MCF 10A (cell line): ENCODE data around the gene FOCAD. TPM values are rescaled to one million over a fixed set of nuclear protein-coding genes. Genes with fewer than 3 reads are reported as not detected.

Experiments
- BruUV-seq: library from RNA; stranded (reverse); fragments of 400-500 nt; replicated peaks from 2 replicates; lab custom pipeline; 2021; lab: Mats Ljungman, UMichigan
- CTCF ChIA-PET: fragments of 300-600 bp; sonication (Branson Sonifier 250); formaldehyde crosslinking; extraction: SDS; loops from one replicate; lab custom pipeline; 2021; ENCODE audit warnings: antibody characterized with exemption, inconsistent platforms; lab: Yijun Ruan, JAX
- POLR2A ChIA-PET: fragments of 300-600, 350-650 bp; sonication (Branson Sonifier 250); formaldehyde crosslinking; extraction: SDS; loops from one replicate; lab custom pipeline; 2020; ENCODE audit warnings: antibody characterized with exemption, inconsistent platforms; lab: Yijun Ruan, JAX
- DNase-seq: peaks from one replicate; pipeline ENCODE4 v3.0.0-alpha.2; 2018; ENCODE audit not compliant: unreplicated experiment
- H3K27ac Mint-ChIP-seq: one replicate; pipeline ENCODE4 v1.8.0; 2022; ENCODE audit warnings: mild to moderate bottlenecking, low read depth, mixed read lengths; ENCODE audit not compliant: unreplicated experiment
- H3K27me3 Mint-ChIP-seq: one replicate; pipeline ENCODE4 v1.8.0; 2022; ENCODE audit warnings: mixed read lengths; ENCODE audit not compliant: insufficient read depth, unreplicated experiment
- H3K36me3 Mint-ChIP-seq: one replicate; pipeline ENCODE4 v1.8.0; 2022; ENCODE audit warnings: mild to moderate bottlenecking, moderate library complexity, mixed read lengths; ENCODE audit not compliant: insufficient read depth, unreplicated experiment
- H3K4me1 Mint-ChIP-seq: one replicate; pipeline ENCODE4 v1.8.0; 2022; ENCODE audit warnings: mixed read lengths; ENCODE audit not compliant: insufficient read depth, unreplicated experiment
- H3K4me3 Mint-ChIP-seq: one replicate; pipeline ENCODE4 v1.8.0; 2022; ENCODE audit warnings: mild to moderate bottlenecking, moderate library complexity, mixed read lengths; ENCODE audit not compliant: unreplicated experiment
- H3K9me3 Mint-ChIP-seq: one replicate; pipeline ENCODE4 v1.8.0; 2022; ENCODE audit warnings: mixed read lengths; ENCODE audit not compliant: unreplicated experiment
- intact Hi-C: fragments of 100-400 bp; cut with micrococcal nuclease; formaldehyde crosslinking; loops from 2 replicates; pipeline ENCODE4 v1.14.1; 2022
- total RNA-seq: library from RNA; stranded (reverse); gene quantifications from 2 replicates; pipeline ENCODE4 v1.2.3, GENCODE V29; 2022
- TF ChIP-seq, protein P1 (sequence below): fragments of 200-600 bp; IDR thresholded peaks from one replicate; pipeline ENCODE4 v1.8.0; 2022; ENCODE audit warnings: antibody characterized with exemption, mild to moderate bottlenecking; ENCODE audit not compliant: unreplicated experiment

FOCAD gene
- total RNA-seq, 1 experiment from 2014 or later: 20.7 TPM

- no peaks in the 10 kb centered on the region for H3K9me3 Mint-ChIP-seq
- DNase-seq: no peak
- H3K4me1 Mint-ChIP-seq: no peaks in the 10 kb centered on the region
- H3K27ac Mint-ChIP-seq: no peak overlapping the region
- ChIA-PET CTCF (interaction anchor here (0.8 to 1.5 kb wide), 2 partner anchors 10 to 47 kb away, joined by 3 to 4 read pairs; no protein-coding TSS in a partner anchor), POLR2A (interaction anchor here (1.0 kb wide), 1 partner anchor 574 kb away, joined by 3 read pairs; no protein-coding TSS in a partner anchor)
- H3K36me3 Mint-ChIP-seq: no peaks in the 10 kb centered on the region
- BruUV-seq: no TSS peak
- no peaks in the 10 kb centered on the region for H3K27me3 Mint-ChIP-seq
- TF ChIP-seq, protein P1, sequence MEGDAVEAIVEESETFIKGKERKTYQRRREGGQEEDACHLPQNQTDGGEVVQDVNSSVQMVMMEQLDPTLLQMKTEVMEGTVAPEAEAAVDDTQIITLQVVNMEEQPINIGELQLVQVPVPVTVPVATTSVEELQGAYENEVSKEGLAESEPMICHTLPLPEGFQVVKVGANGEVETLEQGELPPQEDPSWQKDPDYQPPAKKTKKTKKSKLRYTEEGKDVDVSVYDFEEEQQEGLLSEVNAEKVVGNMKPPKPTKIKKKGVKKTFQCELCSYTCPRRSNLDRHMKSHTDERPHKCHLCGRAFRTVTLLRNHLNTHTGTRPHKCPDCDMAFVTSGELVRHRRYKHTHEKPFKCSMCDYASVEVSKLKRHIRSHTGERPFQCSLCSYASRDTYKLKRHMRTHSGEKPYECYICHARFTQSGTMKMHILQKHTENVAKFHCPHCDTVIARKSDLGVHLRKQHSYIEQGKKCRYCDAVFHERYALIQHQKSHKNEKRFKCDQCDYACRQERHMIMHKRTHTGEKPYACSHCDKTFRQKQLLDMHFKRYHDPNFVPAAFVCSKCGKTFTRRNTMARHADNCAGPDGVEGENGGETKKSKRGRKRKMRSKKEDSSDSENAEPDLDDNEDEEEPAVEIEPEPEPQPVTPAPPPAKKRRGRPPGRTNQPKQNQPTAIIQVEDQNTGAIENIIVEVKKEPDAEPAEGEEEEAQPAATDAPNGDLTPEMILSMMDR: no peak
- no peak overlapping the region for H3K4me3 Mint-ChIP-seq
- intact Hi-C loops: no loop called here
Observed at GRCh38 chr9:20930836-20931235, 246.8 kb downstream of the FOCAD start.

GRCh38 chr9:20940447-20941173, 256.6 kb downstream of the FOCAD start:
- no peaks in the 10 kb centered on the region for H3K27me3 Mint-ChIP-seq
- no peak for DNase-seq
- no peak overlapping the region for H3K27ac Mint-ChIP-seq
- TF ChIP-seq, protein P1: no peak
- H3K9me3 Mint-ChIP-seq: no peaks in the 10 kb centered on the region
- intact Hi-C loops: loop anchor here (1.0 to 2.0 kb wide), 3 partner anchors 315 to 1014 kb away; no protein-coding TSS in a partner anchor
- CTCF ChIA-PET: interaction anchor here (0.6 to 2.3 kb wide), 10 partner anchors 9 to 1252 kb away, joined by 3 to 28 read pairs (median 4); partner anchors contain the start of gene MLLT3
- H3K4me1 Mint-ChIP-seq: no peaks in the 10 kb centered on the region
- POLR2A ChIA-PET: interaction anchor here (0.5 to 1.3 kb wide), 3 partner anchors 23 to 586 kb away, joined by 5 to 8 read pairs (median 5); no protein-coding TSS in a partner anchor
- no peaks in the 10 kb centered on the region for H3K36me3 Mint-ChIP-seq
- BruUV-seq: no TSS peak
- no peak overlapping the region for H3K4me3 Mint-ChIP-seq

DNA sequence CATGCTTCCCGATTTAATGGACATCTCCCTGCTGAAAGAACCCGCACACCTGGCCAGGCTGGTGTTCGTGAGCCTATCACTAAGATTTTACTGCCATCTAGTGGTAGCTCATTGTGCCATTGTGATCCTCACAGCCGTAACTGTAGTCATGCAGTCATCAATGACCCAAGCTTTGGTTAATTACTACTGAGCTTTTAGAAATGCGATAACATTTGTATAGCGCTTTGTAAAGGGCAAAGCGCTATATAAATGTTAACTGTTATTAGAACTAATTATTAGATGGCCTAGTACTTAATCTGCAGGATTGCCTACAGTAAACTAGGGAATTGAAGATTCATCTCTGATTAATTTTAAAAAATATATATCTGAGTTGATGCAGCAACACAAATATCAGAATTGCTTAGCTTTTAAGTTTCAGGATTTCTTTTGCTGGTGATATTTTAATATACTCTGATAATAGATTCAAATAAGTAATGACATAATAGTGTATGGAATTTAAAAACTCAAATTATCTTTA, 257.2 kb downstream of the FOCAD start:
- peaks cover 1% of the 10 kb centered on the region for H3K36me3 Mint-ChIP-seq
- BruUV-seq: no TSS peak
- TF ChIP-seq, protein P1: peak; percentile 53
- CTCF ChIA-PET: interaction anchor here (0.5 to 2.3 kb wide), 15 partner anchors 12 to 1252 kb away, joined by 3 to 28 read pairs (median 4); partner anchors contain the start of gene MLLT3
- no peaks in the 10 kb centered on the region for H3K4me1 Mint-ChIP-seq
- POLR2A ChIA-PET: interaction anchor here (1.0 to 1.3 kb wide), 2 partner anchors 317 to 587 kb away, joined by 5 to 8 read pairs; no protein-coding TSS in a partner anchor
- H3K9me3 Mint-ChIP-seq: no peaks in the 10 kb centered on the region
- H3K4me3 Mint-ChIP-seq: no peak overlapping the region
- H3K27ac Mint-ChIP-seq: no peak overlapping the region
- peak; percentile 61 for DNase-seq
- H3K27me3 Mint-ChIP-seq: no peaks in the 10 kb centered on the region
- intact Hi-C loops: loop anchor here (1.0 to 2.0 kb wide), 3 partner anchors 316 to 1014 kb away; no protein-coding TSS in a partner anchor

DNA sequence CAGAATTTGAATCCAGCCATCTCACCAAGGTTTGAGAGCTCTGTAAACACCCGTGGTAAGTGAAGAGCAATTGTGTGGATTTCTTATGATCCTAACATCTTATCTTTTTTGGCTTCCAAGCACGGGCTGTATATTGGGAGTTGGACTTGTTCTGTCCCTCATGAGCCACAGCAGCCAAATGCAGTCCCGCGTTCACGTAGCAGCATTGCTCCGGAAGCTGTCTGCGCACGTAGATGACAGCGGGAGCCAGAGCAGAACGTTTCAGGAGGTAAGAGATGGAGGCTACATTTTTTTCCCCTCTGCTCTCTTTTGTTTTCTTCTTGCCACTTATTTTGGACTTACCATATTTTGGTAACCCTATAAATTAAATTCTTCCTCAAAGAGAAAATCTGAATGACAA, 260.4 kb downstream of the FOCAD start:
- ChIA-PET CTCF (interaction anchor here (0.7 kb wide), 1 partner anchor 309 kb away, joined by 3 read pairs; no protein-coding TSS in a partner anchor), POLR2A (interaction anchor here (0.7 kb wide), 1 partner anchor 1019 kb away, joined by 3 read pairs; no protein-coding TSS in a partner anchor)
- TF ChIP-seq, protein P1: no peak
- H3K27me3 Mint-ChIP-seq: no peaks in the 10 kb centered on the region
- no peak overlapping the region for H3K27ac Mint-ChIP-seq
- peaks cover 18% of the 10 kb centered on the region for H3K36me3 Mint-ChIP-seq
- DNase-seq: no peak
- no TSS peak for BruUV-seq
- H3K4me3 Mint-ChIP-seq: no peak overlapping the region
- intact Hi-C loops: no loop called here
- no peaks in the 10 kb centered on the region for H3K9me3 Mint-ChIP-seq
- H3K4me1 Mint-ChIP-seq: no peaks in the 10 kb centered on the region
